Smooth muscle cell (in vitro differentiated cells): ENCODE measurements around the gene BAIAP3. TPM values are rescaled to one million over a fixed set of nuclear protein-coding genes. Genes with fewer than 3 reads are reported as not detected.
A peak's percentile ranks its signal among the peaks of the same experiment; 100 is the strongest.

Experiments
- DNase-seq: peaks from one replicate; lab custom pipeline; 2025; ENCODE audit not compliant: unreplicated experiment; lab: John Stamatoyannopoulos, UW
- H2AFZ ChIP-seq: fragments of 200-600 bp; sonication (generic); 2 replicates; pipeline ENCODE4 v1.6.0; 2016; ENCODE audit warnings: antibody characterized with exemption, low read depth, mild to moderate bottlenecking
- H3F3A ChIP-seq: fragments of 200-600 bp; sonication (generic); 2 replicates; pipeline ENCODE4 v1.6.0; 2017; ENCODE audit warnings: antibody characterized with exemption, low read depth
- H3K27ac ChIP-seq: fragments of 200-600 bp; sonication (generic); 2 replicates; pipeline ENCODE4 v1.5.1; 2016; ENCODE audit warnings: low read depth, mild to moderate bottlenecking
- H3K27me3 ChIP-seq: fragments of 200-600 bp; sonication (generic); 2 replicates; pipeline ENCODE4 v1.6.1; 2016; ENCODE audit warnings: low read depth, mild to moderate bottlenecking
- H3K36me3 ChIP-seq: fragments of 200-600 bp; sonication (generic); 2 replicates; pipeline ENCODE4 v1.5.1; 2016; ENCODE audit warnings: low read depth
- H3K4me1 ChIP-seq: fragments of 200-600 bp; sonication (generic); 2 replicates; pipeline ENCODE4 v1.5.1; 2016; ENCODE audit warnings: low read depth
- H3K4me2 ChIP-seq: fragments of 200-600 bp; sonication (generic); 2 replicates; pipeline ENCODE4 v1.6.0; 2016; ENCODE audit warnings: mild to moderate bottlenecking
- H3K4me3 ChIP-seq: fragments of 200-600 bp; sonication (generic); 2 replicates; pipeline ENCODE4 v1.5.1; 2016; ENCODE audit warnings: mild to moderate bottlenecking
- H3K79me2 ChIP-seq: fragments of 200-600 bp; sonication (generic); 2 replicates; pipeline ENCODE4 v1.6.0; 2016; ENCODE audit warnings: low read depth, mild to moderate bottlenecking
- H3K9ac ChIP-seq: fragments of 200-600 bp; sonication (generic); 2 replicates; pipeline ENCODE4 v1.6.0; 2016; ENCODE audit warnings: low read depth
- H3K9me3 ChIP-seq: fragments of 200-600 bp; sonication (generic); replicated peaks from 2 replicates; pipeline ENCODE4 v1.5.1; 2016; ENCODE audit warnings: low read depth
- H4K20me1 ChIP-seq: fragments of 200-600 bp; sonication (generic); 2 replicates; pipeline ENCODE4 v1.6.0; 2016; ENCODE audit warnings: low read depth
- CTCF ChIP-seq: fragments of 200-600 bp; sonication (generic); IDR thresholded peaks from 2 replicates; pipeline ENCODE4 v1.5.1; 2017; ENCODE audit warnings: borderline replicate concordance, mild to moderate bottlenecking, antibody characterized with exemption; ENCODE audit not compliant: insufficient read depth, poor library complexity, severe bottlenecking
- WGBS: methylation state at CpG from one replicate; pipeline ENCODE4 v1.1.7; 2016; ENCODE audit warnings: low lambda C conversion rate; 5-methylcytosine and 5-hydroxymethylcytosine counted together
- polyA plus RNA-seq: library from polyadenylated mRNA; unstranded; fragments of >200 nt; fragmentation: Nextera tagmentation; extraction: Ambion mirVana; gene quantifications from 2 replicates; pipeline ENCODE4 v1.2.1, GENCODE V29; 2016
- total RNA-seq: library from RNA; depleted of rRNA; stranded (reverse); fragments of >200 nt; gene quantifications from 2 replicates; pipeline ENCODE4 v1.2.3, GENCODE V29; 2014

BAIAP3 gene
- total and polyA plus RNA-seq, 2 experiments from 2014 or later: 0.31 to 0.51 TPM

- H3K4me1 ChIP-seq: peaks cover 15% of the 10 kb centered on the region
- no peaks in the 10 kb centered on the region for H3K36me3 ChIP-seq
- WGBS: 2% methylated on average over 55 of the region's 77 CpGs
- peak overlapping the region; percentile 28 for H3K27ac ChIP-seq
- TF ChIP-seq CTCF: no peak
- H3K9me3 ChIP-seq: no peaks in the 10 kb centered on the region
- H4K20me1 ChIP-seq: peaks cover 53% of the 10 kb centered on the region
- H3K27me3 ChIP-seq: no peaks in the 10 kb centered on the region
- no peak overlapping the region for H2AFZ ChIP-seq
- peaks cover 53% of the 10 kb centered on the region for H3K79me2 ChIP-seq
- peaks cover 4% of the 10 kb centered on the region for H3F3A ChIP-seq
- H3K4me3 ChIP-seq: peak overlapping the region; percentile 74
- H3K4me2 ChIP-seq: peak overlapping the region; percentile 97
- peak overlapping the region; percentile 76 for H3K9ac ChIP-seq
- DNase-seq: no peak
Measured at GRCh38 chr16:1309888-1310831, 23.3 kb upstream of the BAIAP3 start.

- Histone ChIP-seq H3K27ac (peak overlapping the region; percentile 28), H3K4me3 (peak overlapping the region; percentile 74), H3K36me3 (peaks cover 2% of the 10 kb centered on the region), H3K9me3 (no peaks in the 10 kb centered on the region), H4K20me1 (peaks cover 59% of the 10 kb centered on the region), H3K79me2 (peaks cover 60% of the 10 kb centered on the region), H3K9ac (peak overlapping the region; percentile 76), H3K4me2 (peak overlapping the region; percentile 97), H3K4me1 (peaks cover 15% of the 10 kb centered on the region), H2AFZ (no peak overlapping the region), H3F3A (no peaks in the 10 kb centered on the region), H3K27me3 (no peaks in the 10 kb centered on the region)
- no peak for DNase-seq
- 8% methylated on average over 14 of the region's 14 CpGs for WGBS
- TF ChIP-seq CTCF: no peak
Measured at GRCh38 chr16:1310832-1311200, 22.6 kb upstream of the BAIAP3 start.

GRCh38 chr16:1311212-1311737 is 22.2 kb upstream of the BAIAP3 start:
- H3K4me2 ChIP-seq: peak overlapping the region; percentile 97
- no peaks in the 10 kb centered on the region for H3F3A ChIP-seq
- no peaks in the 10 kb centered on the region for H3K27me3 ChIP-seq
- DNase-seq: no peak
- H2AFZ ChIP-seq: no peak overlapping the region
- peak overlapping the region; percentile 76 for H3K9ac ChIP-seq
- peaks cover 64% of the 10 kb centered on the region for H4K20me1 ChIP-seq
- H3K36me3 ChIP-seq: peaks cover 6% of the 10 kb centered on the region
- peak overlapping the region; percentile 28 for H3K27ac ChIP-seq
- H3K4me3 ChIP-seq: peak overlapping the region; percentile 74
- WGBS: 48% methylated on average over 13 of the region's 13 CpGs
- H3K9me3 ChIP-seq: no peaks in the 10 kb centered on the region
- no peak for TF ChIP-seq CTCF
- peaks cover 15% of the 10 kb centered on the region for H3K4me1 ChIP-seq
- peaks cover 60% of the 10 kb centered on the region for H3K79me2 ChIP-seq
